Endothelial cell (in vitro differentiated cells): ENCODE measurements around the gene CAMP. TPM values are rescaled to one million over a fixed set of nuclear protein-coding genes. Genes with fewer than 3 reads are reported as not detected.

ENCODE experiments used
- DNase-seq: peaks from one replicate; pipeline ENCODE4 v3.0.0; 2021; ENCODE audit warnings: low spot score
- H3K27ac Mint-ChIP-seq: one replicate; pipeline ENCODE4 v1.8.0; 2021; ENCODE audit warnings: mixed read lengths, inconsistent platforms; ENCODE audit not compliant: unreplicated experiment
- H3K27me3 Mint-ChIP-seq: one replicate; pipeline ENCODE4 v1.8.0; 2021; ENCODE audit warnings: mild to moderate bottlenecking, moderate library complexity, mixed read lengths, inconsistent platforms; ENCODE audit not compliant: unreplicated experiment
- H3K36me3 Mint-ChIP-seq: one replicate; pipeline ENCODE4 v1.8.0; 2021; ENCODE audit warnings: mild to moderate bottlenecking, low read depth, mixed read lengths, inconsistent platforms; ENCODE audit not compliant: unreplicated experiment
- H3K4me1 Mint-ChIP-seq: one replicate; pipeline ENCODE4 v1.8.0; 2021; ENCODE audit warnings: mild to moderate bottlenecking, mixed read lengths, inconsistent platforms; ENCODE audit not compliant: unreplicated experiment
- H3K4me3 Mint-ChIP-seq: one replicate; pipeline ENCODE4 v1.8.0; 2021; ENCODE audit warnings: mild to moderate bottlenecking, mixed read lengths, inconsistent platforms; ENCODE audit not compliant: unreplicated experiment
- H3K9me3 Mint-ChIP-seq: one replicate; pipeline ENCODE4 v1.8.0; 2021; ENCODE audit warnings: mixed read lengths, inconsistent platforms; ENCODE audit not compliant: unreplicated experiment
- CTCF ChIP-seq: fragments of 200-600 bp; sonication (generic); IDR thresholded peaks from one replicate; pipeline ENCODE4 v1.5.0; 2021; ENCODE audit warnings: antibody characterized with exemption; ENCODE audit not compliant: unreplicated experiment
- total RNA-seq: library from RNA; stranded (reverse); fragmentation: NEBNext Ultra II Directional; extraction: Animal tissue kit (Norgen Biotek cat#: 25700); gene quantifications from one replicate; pipeline ENCODE4 v1.2.1, GENCODE V29; 2021; ENCODE audit not compliant: unreplicated experiment

The CAMP gene
- total RNA-seq, 1 donor from 2014 or later = not detected

DNA sequence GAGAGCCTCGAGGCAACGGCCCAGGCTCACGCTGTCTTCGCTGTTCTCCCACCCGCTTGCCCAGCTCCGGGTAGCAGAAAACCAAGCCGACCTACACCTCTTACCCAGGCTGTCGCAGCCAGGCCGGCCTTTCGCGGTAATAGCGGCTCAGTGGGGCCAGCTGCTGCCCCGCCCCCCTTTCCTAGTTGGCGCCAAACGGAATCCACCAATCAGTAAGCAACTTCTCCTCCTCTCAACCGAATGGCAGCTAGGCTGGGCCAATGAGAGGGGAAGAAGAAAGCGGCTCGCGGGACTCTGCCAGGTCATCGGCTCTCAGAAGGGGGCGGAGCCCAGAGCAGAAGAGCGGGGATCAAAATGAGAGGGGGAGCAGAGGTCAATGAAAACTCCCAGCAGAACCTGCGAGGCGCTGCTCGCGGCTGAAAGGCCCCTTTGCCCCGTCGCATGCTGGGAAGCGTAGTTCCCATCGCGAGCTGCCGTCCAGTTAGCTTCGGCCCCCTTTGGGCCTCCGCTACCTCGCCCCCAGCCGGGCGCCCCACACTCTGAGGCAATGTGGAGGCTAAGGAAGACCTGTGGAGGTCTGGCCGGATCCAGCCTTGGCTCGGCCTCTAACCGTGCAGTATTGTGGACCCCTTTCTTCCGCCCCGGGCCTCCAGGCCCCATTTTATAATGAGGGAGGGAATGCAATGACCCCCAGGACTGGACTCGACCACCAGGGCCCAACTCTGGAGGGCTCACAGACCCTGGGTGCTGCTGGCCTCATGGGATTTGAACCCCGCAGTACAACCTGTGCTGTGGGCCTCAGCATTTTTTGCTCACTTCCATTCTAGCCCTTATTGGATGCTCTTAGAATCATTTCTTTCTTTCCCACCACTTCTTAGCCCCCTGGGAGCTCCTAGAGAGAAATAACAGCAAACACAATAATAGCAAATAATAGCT, 34.8 kb upstream of the CAMP start, which contains the start of gene CDC25A:
Gene CDC25A, minus strand, starts transcription at position 152 of the 936 bp plus-strand sequence. CDS start 470 bp downstream, outside the sequence.
- peak; percentile 91 for DNase-seq
- Mint-ChIP-seq H3K36me3 (peaks cover 8% of the 10 kb centered on the region), H3K27me3 (peaks cover 10% of the 10 kb centered on the region), H3K4me3 (peak within 1 kb of the TSS; percentile 93), H3K4me1 (peaks cover 27% of the 10 kb centered on the region), H3K9me3 (no peaks in the 10 kb centered on the region), H3K27ac (peak within 1 kb of the TSS; percentile 88)
- TF ChIP-seq CTCF = no peak

GRCh38 chr3:48189321-48189720, 34.0 kb upstream of the CAMP start:
- TF ChIP-seq CTCF = no peak
- no peak overlapping the region for H3K27ac Mint-ChIP-seq
- H3K9me3 Mint-ChIP-seq = no peaks in the 10 kb centered on the region
- H3K27me3 Mint-ChIP-seq = peaks cover 10% of the 10 kb centered on the region
- peak overlapping the region; percentile 85 for H3K4me3 Mint-ChIP-seq
- H3K36me3 Mint-ChIP-seq = peaks cover 8% of the 10 kb centered on the region
- no peak for DNase-seq
- H3K4me1 Mint-ChIP-seq = peaks cover 27% of the 10 kb centered on the region

DNA sequence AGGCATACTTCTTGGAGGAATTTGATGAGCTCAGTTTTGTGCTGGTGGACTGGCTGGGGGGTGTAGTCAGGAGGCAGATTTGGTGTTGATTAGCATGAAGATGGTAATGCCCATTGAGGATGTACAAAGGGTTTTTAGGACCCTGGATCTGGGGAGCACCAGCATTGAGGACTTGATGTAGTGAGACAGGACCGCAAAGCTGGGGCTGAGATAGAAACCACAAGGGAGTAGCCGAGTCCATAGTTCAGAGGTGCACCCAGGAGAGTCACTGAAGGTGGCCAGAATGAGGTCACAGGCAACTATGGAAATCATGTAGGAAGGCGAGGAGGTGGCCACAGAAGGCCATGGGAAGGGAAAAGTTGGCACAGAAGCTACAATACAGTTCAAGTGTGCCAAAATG, 32.4 kb upstream of the CAMP start:
- Mint-ChIP-seq H3K9me3 (no peaks in the 10 kb centered on the region), H3K27me3 (peaks cover 8% of the 10 kb centered on the region), H3K27ac (no peak overlapping the region), H3K4me3 (no peak overlapping the region), H3K36me3 (peaks cover 8% of the 10 kb centered on the region), H3K4me1 (peaks cover 17% of the 10 kb centered on the region)
- TF ChIP-seq CTCF = no peak
- DNase-seq = no peak

- H3K27ac Mint-ChIP-seq = no peak overlapping the region
- peak; percentile 59 for TF ChIP-seq CTCF
- no peaks in the 10 kb centered on the region for H3K9me3 Mint-ChIP-seq
Observed at GRCh38 chr3:48194446-48195071, 28.7 kb upstream of the CAMP start.

More at GRCh38 chr3:48194446-48195071, 28.7 kb upstream of the CAMP start:
- H3K27me3 Mint-ChIP-seq = peaks cover 10% of the 10 kb centered on the region
- peak; percentile 81 for DNase-seq
- H3K4me3 Mint-ChIP-seq = no peak overlapping the region
- H3K4me1 Mint-ChIP-seq = peaks cover 12% of the 10 kb centered on the region
- no peaks in the 10 kb centered on the region for H3K36me3 Mint-ChIP-seq
